HG03575 (cell line): ENCODE measurements around the gene ASB12.
"Not testable (repeated sequence)": the region's sequence is repeated elsewhere in the genome, so short reads cannot be mapped to it uniquely, and the experiment has no call there.

ENCODE experiments used
- ATAC-seq: cut with Tn5 transposase; IDR thresholded peaks from one replicate; pipeline ENCODE4 v1.9.1; 2021; ENCODE audit not compliant: unreplicated experiment, insufficient number of reproducible peaks, low FRiP score; ENCODE audit errors: extremely low read depth

Gene ASB12, protein sequence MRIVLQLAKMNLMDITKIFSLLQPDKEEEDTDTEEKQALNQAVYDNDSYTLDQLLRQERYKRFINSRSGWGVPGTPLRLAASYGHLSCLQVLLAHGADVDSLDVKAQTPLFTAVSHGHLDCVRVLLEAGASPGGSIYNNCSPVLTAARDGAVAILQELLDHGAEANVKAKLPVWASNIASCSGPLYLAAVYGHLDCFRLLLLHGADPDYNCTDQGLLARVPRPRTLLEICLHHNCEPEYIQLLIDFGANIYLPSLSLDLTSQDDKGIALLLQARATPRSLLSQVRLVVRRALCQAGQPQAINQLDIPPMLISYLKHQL

DNA sequence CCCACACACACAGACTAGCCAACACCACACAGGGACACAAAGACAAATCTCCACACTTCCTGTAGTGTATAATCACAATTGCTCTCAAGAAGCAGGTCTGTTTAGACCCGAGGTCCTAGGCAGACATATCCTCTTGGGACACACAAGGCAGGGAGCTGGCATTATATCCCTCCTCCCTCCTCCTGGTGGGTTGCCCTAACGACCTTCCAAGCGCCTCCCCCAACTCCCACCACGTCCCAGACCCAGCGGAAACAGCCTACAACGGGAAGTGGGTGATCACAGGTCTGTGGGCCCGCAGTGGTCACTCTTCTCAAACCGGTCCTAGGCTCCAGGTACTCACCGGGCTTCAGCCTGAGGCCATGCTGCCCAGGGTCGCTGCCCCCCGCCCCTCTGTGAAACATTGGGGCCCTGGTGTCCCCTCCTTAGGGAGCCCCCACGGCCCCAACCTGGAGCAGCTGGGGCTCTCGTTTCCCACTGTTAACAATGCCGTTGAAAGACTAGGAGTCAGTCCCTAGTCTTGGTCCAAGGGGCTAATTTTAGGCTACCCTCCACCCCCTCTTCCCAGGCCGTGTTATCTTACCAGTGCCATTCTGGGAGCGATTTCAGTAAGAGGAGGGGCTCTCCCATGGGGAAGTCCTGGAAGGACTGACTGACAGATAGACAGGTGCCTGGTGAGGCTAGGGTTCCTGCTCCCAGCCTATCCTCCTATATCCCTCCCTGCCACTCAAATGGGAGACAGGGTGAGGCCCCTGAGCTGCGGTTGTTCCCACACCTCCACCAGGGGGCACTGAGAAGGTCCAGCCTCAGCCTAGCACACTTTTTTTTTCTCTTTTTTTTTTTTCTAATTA is at the start of gene ASB12:
TSS of gene ASB12 (minus strand) at position 485 of the 848 bp plus-strand sequence. CDS start 4,957 bp downstream, outside the sequence.
- ATAC-seq: no peak

DNA sequence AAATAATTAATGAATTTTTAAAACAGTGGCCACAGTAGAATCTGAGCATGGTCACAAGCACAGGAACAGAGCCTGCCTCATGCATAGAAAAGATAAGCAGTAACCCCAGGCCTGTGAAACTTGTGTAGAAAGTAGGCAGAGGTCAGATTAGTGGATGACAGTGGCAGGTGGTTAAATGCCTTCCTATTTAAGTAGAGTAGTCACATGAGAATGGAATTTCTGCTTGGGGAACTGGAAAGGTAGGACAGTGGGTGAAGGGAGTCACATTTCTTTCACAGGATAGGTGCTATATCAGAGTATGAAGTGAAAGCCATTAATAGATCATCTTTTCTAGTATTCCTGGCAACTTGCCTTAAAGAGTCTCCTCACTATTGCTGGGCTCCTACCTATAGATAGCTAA is 34.9 kb upstream of the ASB12 start:
- no peak for ATAC-seq

DNA sequence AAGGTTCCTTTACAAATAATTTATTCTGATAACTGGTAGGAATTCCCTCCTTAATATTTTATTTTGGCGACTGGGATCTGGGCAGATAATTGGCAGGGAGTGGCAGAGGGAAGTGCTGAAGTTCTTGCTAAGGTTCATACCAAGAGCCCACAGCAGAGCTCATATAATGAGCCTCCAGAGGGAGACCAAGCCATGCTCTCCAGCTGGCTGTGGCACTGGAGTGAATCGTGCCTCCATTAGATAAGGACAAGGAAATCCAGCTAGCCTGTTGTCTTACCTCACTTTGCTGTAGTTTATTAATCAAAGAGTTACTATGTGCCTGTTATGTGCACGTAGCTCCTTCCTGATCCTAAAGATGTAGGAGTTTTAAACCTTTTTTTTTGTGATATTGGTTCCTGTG is 1.3 kb downstream of the ASB12 start:
- no peak for ATAC-seq

DNA sequence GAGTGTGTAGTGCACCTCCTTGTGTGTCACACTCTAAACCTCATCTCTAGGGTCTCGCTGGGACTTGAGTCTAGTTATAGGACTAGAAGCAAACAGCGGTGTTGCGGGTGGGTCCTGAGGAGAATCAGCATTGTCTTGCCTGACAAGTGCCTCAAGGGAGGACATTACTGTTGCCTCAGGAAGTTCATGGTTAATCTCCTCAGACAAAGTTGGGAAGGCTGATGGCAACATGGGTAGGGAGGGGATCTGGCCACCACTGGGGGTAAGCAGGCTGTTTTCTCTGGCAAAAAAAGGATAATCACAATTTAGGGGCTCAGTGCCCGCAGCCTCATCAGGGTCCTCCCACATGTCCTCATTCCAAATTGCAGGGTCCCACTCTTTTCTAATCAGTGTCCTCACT is 12.4 kb downstream of the ASB12 start:
- ATAC-seq: no peak

DNA sequence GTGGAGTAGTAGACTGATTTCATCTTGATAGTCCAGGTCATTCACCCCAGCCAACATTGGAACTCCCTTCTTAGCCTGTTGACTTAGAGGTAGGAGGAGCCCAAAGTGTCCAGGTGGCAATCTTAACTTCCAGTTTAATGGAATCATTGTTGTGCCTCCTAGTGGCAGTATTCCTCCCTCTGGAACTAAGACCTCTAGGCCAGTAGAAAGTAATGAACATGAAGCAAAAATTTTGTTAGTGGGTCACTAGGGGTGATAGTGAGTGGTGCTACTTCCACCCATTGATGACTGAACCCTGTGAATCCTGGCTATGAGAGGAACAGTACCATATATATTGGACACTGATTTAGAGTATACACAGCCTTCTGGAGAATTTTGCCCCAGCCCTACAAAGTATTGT is 16.4 kb downstream of the ASB12 start:
- not testable (repeated sequence) for ATAC-seq

DNA sequence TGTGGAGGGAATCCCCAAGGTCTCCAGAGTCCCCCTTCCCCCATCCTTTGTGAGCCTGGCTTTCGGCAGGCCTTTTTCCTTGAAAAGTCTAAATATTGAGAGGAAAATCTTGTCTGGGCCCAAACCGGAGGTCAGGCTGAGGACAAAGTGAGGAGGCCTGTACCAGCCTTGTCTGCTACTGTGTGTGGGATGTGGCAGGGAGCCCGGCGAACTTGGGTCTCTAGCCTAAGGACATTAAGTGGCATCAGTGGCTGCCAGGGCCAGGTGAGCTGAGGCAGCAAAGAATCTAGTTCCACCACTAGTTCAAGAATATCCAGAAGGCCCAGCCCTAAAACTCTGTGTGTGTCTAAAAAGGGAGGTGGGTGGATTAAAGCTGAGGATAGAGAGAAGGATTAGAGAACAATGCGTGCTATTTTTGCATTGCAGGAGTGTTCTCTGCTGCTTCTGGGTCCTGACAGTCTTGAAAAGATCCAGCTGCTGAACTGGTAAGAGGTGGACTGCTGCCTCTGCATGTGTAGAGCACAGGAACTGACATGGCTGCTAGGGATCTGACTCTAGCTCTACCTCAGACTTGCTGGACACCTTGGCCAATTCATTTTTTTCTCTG is 23.7 kb downstream of the ASB12 start:
- ATAC-seq: no peak

DNA sequence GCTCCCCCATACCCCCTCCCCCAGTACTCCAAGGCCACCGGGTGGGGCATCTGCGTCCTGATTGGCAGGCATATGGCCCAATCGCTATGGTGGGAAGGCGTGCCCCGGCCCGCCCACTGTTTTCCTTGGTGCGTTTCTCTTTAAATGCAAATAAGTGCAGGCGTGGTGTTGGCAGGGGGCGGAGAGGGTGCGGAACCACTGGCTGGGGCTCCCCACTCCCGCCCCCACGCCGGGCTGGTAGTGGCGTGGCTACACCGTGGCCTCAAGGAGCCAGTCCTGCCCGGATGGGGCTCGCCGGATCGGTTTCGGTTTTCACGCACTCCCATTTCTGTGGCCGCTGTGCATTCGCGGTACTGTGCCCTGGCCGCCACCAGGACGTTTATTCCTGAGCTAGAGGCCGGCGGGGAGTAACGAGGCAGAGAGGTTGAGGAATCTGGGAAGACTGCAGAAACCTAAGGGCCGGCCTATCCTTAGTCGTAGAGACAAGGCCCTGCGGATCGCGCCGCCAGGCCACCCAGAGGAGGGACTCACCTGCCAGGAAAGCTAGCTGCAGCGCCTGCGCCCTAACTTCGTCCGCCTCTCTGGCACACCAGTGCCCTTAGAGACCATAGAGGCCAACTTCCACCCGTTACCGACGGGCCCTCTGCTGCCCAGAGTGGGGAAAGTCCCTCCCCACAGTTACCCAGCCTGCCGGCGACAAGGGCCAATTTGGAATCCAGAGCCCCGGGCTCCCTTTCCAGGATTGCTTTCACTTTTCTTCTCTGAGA is 24.5 kb downstream of the ASB12 start:
- peak; percentile 87 for ATAC-seq

DNA sequence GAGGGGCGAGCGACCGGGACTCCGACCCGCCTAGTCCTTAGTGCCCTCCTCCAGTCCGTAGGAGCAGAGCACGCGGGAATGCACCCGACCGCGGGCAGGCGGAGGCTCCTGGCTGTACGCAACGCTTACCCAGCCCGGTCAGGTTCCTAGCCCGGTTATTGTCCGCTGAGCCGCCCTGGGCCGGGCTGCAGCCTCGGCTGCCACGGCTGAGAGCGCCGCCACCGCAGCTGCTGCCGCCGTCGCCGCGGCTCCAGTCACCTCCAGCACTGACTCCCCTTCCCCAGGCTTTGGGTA is 25.0 kb downstream of the ASB12 start, which contains the start of gene AMER1:
TSS of gene AMER1 (minus strand) at position 268 of the 294 bp plus-strand sequence. CDS start 12,422 bp downstream, outside the sequence.
- ATAC-seq: no peak

DNA sequence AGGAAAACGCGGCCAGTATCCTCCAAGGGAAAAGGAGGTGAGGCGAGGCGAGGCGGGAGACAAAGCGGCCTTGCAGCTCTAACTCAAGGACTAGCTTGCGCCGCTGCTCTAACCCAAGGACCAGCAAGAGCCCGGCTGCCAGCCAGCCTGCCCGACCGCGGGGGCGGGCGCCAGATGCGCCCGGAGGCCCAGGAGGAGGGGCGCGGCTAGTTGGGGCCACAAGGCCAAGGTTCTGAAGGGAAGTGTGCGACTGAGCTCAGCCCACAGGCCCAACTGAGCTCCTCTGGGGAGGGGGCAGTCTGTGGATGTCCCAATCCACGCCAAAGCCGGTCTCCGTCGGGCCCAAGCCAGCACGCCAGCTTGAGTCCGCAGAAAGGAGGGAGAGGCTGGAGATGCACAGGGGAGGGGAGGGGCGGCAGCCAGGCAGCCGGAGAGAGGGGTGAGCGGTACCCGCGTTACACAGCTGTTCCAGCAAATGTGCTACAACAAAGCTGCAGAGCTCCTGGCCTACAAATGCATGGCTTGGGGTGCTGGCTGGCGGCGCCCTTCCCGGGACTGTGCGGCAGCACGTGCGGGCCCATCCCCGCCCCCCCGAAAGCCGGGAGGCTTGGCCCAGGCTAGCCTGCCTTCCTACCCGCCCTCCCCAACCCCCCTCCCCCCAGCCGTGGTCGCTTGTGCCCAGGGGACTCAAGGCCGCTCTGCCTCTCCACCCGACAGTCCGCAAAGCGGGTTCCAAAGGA is 25.5 kb downstream of the ASB12 start:
- ATAC-seq: no peak

DNA sequence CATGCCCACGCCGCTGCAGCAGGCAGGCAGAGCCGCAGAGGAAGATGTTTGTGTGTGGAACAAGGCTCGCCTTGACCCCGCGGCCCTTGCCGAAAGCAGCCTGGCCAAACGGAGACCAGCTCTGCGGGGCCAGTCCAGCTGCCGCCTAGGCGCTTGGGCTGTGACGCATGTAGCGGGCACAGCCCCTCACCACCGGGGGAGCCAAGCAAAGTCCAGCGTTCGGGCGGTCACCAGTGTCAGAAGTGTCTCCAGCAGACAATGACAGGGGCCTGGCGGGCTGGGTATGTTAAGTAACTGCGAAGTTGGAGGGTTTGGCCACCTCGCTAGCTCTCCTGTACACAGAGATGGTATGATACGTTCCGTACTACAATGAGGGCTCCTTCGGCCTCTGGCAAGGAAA is 26.2 kb downstream of the ASB12 start:
- ATAC-seq: no peak

DNA sequence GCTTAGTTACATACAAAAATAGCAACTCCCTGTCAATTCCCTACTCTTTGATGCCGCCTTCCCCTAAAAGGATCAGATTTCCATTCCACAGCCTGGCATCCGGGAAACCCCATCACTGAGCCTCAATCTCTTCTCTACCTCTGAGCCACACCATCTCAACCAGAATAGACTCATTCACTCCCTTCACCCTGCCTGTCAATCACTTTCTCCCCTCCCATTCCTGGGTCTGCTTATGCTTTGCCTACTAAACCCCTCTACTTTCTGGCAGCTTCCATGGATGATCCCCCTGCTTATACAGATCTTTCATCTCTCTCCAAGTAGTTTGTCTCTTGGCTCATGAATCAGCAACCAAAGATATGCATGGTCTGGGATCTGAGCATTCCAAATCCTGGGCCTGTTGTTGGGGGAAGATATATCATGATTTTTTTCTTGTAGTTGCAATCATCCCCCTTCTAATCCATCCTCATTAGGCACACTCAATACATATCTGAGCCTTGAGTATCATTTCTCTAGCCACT is 27.5 kb downstream of the ASB12 start:
- ATAC-seq: no peak

DNA sequence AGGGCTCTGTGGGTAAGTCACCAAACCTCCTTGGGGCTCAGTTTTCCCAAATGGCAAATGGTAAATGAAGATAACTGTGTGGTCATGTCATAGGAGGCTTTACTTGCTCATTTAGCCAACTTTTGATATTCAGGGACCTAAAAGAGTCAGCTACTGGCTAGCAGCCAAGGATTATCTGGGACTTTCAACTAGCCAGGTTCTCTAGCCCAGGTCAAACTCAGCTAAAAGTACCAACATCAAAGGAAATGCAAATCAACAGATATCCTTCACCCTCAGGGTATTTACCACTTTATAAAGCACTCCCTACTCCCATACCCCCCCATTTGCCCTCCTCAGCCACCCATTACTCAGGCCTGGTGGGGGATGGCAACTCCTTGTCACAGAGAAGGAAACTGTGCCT is 32.4 kb downstream of the ASB12 start:
- no peak for ATAC-seq

DNA sequence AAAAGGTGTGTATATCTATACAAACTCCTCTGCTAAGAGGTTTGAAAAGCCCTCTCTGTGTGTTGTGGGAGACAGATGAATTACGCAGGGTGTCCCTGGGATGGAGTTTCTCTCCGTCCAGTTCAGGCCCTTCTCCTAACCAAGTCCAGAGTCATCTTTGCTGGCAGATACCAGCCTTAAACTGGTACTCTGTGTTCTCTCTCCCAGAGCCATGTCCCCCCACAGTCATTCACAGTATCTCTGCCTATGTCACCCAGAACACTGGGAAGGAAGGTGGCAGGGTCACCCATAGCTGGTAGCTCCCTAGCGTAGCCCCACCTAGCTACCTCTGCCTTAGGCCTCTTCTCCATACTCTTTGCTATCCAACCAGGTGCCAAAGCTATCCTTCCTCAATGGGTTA is 33.8 kb downstream of the ASB12 start:
- no peak for ATAC-seq

DNA sequence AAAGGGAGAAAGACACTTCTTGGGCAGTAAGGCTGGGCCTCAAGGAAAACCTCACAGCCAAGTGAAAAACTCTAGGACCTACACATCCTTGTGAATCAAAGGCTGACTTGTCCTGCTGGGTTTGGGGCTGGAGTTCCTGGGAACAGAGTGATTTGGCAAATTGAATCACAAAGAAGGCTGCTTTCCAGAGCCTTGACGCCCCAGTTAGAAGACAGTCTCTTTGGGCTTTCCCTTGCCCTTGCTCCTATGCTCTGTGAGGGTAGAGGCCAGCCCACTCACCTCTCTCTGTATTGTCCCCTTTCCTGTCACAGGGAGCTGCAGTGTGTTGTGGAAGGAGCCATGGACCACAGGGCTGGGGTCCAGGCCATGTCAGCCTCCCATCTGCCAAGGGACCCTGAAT is 34.5 kb downstream of the ASB12 start:
- ATAC-seq: no peak

DNA sequence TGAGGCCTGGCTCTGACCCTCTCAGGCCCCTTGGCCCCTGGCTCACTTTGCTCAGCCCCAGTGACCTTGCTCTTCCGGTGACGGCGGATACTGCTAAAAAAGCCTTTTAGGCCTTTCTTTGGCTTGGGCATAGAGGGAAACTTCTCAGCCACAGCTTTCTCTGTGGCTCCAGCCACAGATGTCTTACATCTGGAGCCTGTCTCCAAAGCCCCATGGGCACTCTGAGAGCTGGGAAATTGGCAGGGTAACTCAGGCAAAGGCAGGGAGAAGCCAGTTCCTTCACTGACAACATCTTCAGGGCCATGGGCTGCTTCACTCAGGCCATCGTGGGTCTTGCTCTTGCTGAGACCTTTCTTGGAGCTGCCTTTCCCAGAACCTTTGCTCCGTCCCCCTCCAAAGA is 37.7 kb downstream of the ASB12 start:
- no peak for ATAC-seq

DNA sequence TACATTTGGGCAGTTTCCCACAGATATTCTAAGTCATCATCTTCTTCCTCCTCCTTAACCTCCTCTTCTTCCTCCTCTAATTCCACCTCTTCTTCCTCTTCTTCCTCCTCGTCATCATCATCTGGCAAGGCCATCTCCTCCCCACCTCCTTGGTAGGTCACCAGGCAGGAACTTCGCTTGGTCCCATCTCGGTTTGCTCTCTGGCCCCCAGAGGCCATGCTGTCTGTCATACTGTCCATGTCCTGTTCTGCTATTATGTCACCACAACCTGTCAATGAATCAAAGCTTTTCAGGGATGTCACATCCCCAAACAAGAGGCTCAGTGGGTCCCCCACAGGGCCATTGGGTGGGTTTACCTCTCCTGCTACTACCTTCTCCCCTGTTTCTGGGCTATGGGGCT is 38.4 kb downstream of the ASB12 start:
- no peak for ATAC-seq

DNA sequence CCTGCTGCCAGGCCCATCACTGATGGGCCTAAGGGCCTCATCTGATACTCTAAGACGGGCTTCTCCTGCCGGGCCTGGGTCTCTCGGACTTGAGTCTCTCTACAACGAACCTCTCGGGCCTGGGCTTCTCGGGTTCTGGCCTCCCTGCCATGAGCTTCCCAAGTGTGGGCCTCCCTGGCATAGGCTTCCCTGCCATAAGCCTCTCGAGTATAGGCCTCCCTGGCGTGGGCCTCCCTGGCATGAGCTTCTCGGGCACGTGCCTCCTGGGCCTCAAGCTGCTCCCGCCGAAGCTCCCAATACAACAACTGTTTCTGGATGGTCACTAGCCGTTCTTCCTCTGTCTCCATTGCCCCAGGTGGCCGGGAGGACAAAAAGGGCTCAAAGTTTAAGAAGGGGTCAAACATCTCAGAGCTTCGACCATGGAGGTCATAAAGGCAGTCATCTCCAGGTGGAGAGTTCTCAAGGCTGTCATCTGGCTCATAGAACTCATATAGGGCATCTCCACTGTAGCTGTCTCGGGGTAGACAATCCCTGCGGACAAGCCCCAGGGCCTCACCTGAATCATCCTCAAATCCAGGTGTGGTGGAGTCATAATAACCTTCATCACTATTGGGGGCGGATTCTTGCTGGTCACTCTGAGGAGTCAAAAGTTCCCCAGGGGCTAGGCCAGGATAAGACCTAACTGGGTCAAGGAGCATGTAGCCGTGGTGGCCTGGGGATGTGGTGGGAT is 39.0 kb downstream of the ASB12 start:
- no peak for ATAC-seq
